PFSK-1 (cell line): ENCODE results near the gene PDE8B. TPM values are rescaled to one million over a fixed set of nuclear protein-coding genes. Genes with fewer than 3 reads are reported as not detected.

Source experiments
- FOXP2 ChIP-seq: optimal IDR thresholded peaks from 2 replicates; pipeline ENCODE3; 2011; ENCODE audit warnings: borderline replicate concordance, control low read depth, inconsistent platforms; ENCODE audit not compliant: insufficient read depth; ENCODE audit errors: extremely low read length, extremely low read depth
- POLR2AphosphoS5 ChIP-seq: IDR thresholded peaks from 2 replicates; pipeline ENCODE4 v1.6.1; 2012; ENCODE audit warnings: low read depth, mild to moderate bottlenecking, control low read depth, low read length, moderate library complexity
- SIN3A ChIP-seq: IDR thresholded peaks from 2 replicates; pipeline ENCODE4 v1.6.1; 2012; ENCODE audit warnings: mild to moderate bottlenecking, low read length, moderate library complexity, borderline replicate concordance; ENCODE audit not compliant: insufficient read depth
- TAF1 ChIP-seq: IDR thresholded peaks from 2 replicates; pipeline ENCODE4 v1.6.1; 2012; ENCODE audit warnings: low read length, control low read depth, borderline replicate concordance; ENCODE audit not compliant: insufficient read depth
- polyA plus RNA-seq: library from polyadenylated mRNA; unstranded; fragments of >200 nt; gene quantifications from one replicate; pipeline ENCODE4 v1.2.1, GENCODE V29; 2012; ENCODE audit warnings: low read depth, missing spikeins; ENCODE audit not compliant: insufficient read length
- TF ChIP-seq, protein P1 (sequence below), 2 experiments: IDR thresholded peaks; 2 replicates each; pipeline versions ENCODE4 v1.6.1 to v1.8.0; 2011 to 2012; ENCODE audit warnings: low read depth in 2 of 2, low read length in 2 of 2, control low read depth in 1 of 2, inconsistent platforms in 1 of 2, mild to moderate bottlenecking in 1 of 2, moderate library complexity in 1 of 2; ENCODE audit not compliant: insufficient read depth in 1 of 2

Gene PDE8B, protein sequence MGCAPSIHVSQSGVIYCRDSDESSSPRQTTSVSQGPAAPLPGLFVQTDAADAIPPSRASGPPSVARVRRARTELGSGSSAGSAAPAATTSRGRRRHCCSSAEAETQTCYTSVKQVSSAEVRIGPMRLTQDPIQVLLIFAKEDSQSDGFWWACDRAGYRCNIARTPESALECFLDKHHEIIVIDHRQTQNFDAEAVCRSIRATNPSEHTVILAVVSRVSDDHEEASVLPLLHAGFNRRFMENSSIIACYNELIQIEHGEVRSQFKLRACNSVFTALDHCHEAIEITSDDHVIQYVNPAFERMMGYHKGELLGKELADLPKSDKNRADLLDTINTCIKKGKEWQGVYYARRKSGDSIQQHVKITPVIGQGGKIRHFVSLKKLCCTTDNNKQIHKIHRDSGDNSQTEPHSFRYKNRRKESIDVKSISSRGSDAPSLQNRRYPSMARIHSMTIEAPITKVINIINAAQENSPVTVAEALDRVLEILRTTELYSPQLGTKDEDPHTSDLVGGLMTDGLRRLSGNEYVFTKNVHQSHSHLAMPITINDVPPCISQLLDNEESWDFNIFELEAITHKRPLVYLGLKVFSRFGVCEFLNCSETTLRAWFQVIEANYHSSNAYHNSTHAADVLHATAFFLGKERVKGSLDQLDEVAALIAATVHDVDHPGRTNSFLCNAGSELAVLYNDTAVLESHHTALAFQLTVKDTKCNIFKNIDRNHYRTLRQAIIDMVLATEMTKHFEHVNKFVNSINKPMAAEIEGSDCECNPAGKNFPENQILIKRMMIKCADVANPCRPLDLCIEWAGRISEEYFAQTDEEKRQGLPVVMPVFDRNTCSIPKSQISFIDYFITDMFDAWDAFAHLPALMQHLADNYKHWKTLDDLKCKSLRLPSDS
- polyA plus RNA-seq: 9.8 TPM

DNA sequence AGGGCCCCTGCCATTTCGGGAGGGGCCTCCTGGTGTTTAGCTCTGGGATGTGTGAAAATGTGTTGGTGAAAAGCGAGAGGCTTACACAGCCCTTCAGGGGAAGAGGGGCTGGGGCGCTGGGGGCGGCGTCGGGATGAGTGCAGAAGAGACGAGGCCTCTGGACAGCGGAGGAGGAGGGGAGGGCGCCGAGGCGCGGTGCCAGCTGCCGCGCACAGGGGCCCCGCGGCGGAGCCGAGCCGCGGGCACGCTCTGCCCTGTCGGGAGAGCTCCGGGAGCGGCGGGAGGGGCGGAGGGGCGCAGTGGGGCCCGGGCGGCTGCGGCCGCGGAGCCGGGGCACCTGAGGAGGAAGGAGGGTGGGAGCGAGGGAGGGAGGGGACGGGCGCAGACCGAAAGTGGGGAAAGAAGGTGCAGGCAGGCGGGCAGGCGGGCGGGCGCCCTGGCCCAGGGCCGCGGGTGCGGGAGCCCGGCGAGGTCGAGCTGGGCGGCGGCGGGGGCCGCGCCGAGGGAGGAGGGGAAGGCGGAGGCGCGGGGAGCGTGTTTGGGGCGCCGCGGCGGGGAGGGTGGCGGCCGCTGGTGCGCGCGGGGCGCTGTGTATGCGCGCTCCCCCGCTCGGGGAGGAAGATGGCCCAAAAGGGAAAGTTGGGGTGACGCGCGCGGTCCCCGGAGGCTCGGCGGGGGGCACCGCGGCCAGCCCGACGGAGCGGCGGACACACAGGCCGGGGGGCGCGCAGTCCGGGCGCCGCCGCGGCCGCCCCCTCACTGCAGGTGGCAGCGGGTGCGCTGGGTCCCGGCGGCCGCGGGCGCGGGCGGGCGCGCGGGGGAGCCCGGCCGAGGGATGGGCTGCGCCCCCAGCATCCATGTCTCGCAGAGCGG, at the start of gene PDE8B:
TSS of gene PDE8B (plus strand) at position 590 of the 873 bp plus-strand sequence. CDS start at position 836, 246 bp downstream.
- TF ChIP-seq POLR2AphosphoS5 (no peak), FOXP2 (no peak), SIN3A (no peak), TAF1 (no peak)
- TF ChIP-seq, protein P1, sequence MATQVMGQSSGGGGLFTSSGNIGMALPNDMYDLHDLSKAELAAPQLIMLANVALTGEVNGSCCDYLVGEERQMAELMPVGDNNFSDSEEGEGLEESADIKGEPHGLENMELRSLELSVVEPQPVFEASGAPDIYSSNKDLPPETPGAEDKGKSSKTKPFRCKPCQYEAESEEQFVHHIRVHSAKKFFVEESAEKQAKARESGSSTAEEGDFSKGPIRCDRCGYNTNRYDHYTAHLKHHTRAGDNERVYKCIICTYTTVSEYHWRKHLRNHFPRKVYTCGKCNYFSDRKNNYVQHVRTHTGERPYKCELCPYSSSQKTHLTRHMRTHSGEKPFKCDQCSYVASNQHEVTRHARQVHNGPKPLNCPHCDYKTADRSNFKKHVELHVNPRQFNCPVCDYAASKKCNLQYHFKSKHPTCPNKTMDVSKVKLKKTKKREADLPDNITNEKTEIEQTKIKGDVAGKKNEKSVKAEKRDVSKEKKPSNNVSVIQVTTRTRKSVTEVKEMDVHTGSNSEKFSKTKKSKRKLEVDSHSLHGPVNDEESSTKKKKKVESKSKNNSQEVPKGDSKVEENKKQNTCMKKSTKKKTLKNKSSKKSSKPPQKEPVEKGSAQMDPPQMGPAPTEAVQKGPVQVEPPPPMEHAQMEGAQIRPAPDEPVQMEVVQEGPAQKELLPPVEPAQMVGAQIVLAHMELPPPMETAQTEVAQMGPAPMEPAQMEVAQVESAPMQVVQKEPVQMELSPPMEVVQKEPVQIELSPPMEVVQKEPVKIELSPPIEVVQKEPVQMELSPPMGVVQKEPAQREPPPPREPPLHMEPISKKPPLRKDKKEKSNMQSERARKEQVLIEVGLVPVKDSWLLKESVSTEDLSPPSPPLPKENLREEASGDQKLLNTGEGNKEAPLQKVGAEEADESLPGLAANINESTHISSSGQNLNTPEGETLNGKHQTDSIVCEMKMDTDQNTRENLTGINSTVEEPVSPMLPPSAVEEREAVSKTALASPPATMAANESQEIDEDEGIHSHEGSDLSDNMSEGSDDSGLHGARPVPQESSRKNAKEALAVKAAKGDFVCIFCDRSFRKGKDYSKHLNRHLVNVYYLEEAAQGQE (IDR thresholded peaks at IDR 0.05; ENCODE audit: insufficient read depth in 1 of 2, low read depth in 2 of 2, low read length in 2 of 2): no peak

DNA sequence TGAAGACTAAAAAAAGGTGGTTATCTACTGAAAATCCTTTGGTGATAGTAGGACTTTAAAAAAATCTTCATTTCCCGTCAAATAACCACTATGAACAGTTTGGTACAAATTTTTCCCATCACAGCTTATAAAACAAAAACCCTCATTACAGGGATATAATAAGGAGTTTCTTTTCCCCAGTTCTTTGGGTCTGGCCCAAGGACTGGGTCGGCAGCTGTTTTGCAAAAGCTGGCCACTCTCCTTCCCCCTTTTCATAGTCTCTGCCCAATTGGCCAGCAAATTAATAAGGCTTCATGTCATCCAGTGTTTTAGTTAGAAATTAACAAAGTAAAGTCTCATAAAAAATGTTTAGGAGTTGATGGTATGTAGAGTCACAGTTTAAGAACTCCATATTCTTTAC, 47.0 kb upstream of the PDE8B start:
- TF ChIP-seq SIN3A (no peak), FOXP2 (no peak), POLR2AphosphoS5 (no peak), TAF1 (no peak)
- TF ChIP-seq, protein P1 (IDR thresholded peaks at IDR 0.05; ENCODE audit: insufficient read depth in 1 of 2, low read depth in 2 of 2, low read length in 2 of 2): no peak

DNA sequence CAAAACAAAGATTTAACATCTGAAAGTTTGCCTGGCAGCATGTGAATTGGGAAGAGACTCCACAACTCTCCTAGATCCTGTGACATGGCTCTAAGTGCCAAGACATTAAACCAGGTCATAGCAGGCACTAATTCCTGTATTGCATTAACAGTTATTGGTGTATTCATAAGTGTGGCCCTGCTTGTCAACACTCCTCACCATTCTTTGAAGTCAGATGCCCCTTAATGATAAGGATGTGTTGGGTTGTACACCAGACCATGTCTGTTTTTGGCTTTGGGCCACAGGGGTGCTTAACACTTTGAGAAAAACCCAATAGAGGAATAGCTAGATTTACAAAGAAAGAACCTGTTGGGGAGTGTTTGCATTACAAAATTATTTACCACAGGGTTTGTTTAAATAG, 43.4 kb upstream of the PDE8B start:
- TF ChIP-seq TAF1: no peak
- TF ChIP-seq, protein P1 (IDR thresholded peaks at IDR 0.05; ENCODE audit: insufficient read depth in 1 of 2, low read depth in 2 of 2, low read length in 2 of 2): no peak
- no peak for TF ChIP-seq FOXP2
- TF ChIP-seq POLR2AphosphoS5: no peak
- no peak for TF ChIP-seq SIN3A

GRCh38 chr5:77167695-77168121, 42.8 kb upstream of the PDE8B start:
- TF ChIP-seq SIN3A (no peak), POLR2AphosphoS5 (no peak), FOXP2 (no peak), TAF1 (no peak)
- TF ChIP-seq, protein P1 (IDR thresholded peaks at IDR 0.05; ENCODE audit: insufficient read depth in 1 of 2, low read depth in 2 of 2, low read length in 2 of 2): no peak
